Common myeloid progenitor, CD34-positive (primary cell): ENCODE measurements around the gene PCDHGA5.
A peak's percentile ranks its signal among the peaks of the same experiment; 100 is the strongest.

Experiments used
- CTCF ChIA-PET: fragments of 350-600 bp; sonication (Branson Sonifier 250); formaldehyde crosslinking; loops from one replicate; lab custom pipeline; 2021; ENCODE audit warnings: antibody characterized with exemption; lab: Charles Lee
- POLR2A ChIA-PET: fragments of 350-600 bp; sonication (Branson Sonifier 250); formaldehyde crosslinking; loops from one replicate; lab custom pipeline; 2021; ENCODE audit warnings: antibody characterized with exemption; lab: Charles Lee
- DNase-seq, 3 donors: peaks; one replicate each; pipeline versions ENCODE4 v3.0.0 to v3.0.0-alpha.2; 2013
- H3K27ac ChIP-seq, 2 experiments: 1 replicate in 1 of 2; 2 replicates in 1 of 2; pipeline ENCODE4 v1.7.0; 2013; ENCODE audit warnings: inconsistent platforms in 2 of 2, low read length in 2 of 2, mild to moderate bottlenecking in 2 of 2, low read depth in 1 of 2, moderate library complexity in 1 of 2; ENCODE audit not compliant: severe bottlenecking in 2 of 2, insufficient read depth in 1 of 2, poor library complexity in 1 of 2
- H3K27me3 ChIP-seq, 5 experiments: replicated peaks in 2 of 5; 1 replicate in 3 of 5; 2 replicates in 2 of 5; pipeline versions ENCODE4 v1.6.1 to v1.7.0; 2013; ENCODE audit warnings: low read length in 4 of 5, mild to moderate bottlenecking in 2 of 5, moderate library complexity in 2 of 5, inconsistent platforms in 1 of 5; ENCODE audit not compliant: insufficient read depth in 5 of 5, control insufficient read depth in 4 of 5
- H3K36me3 ChIP-seq, 4 experiments: 1 replicate in 2 of 4; 2 replicates in 2 of 4; pipeline versions ENCODE4 v1.6.1 to v1.7.0; 2013; ENCODE audit warnings: low read length in 3 of 4, control low read depth in 1 of 4, mild to moderate bottlenecking in 1 of 4; ENCODE audit not compliant: control insufficient read depth in 4 of 4, insufficient read depth in 4 of 4
- H3K4me1 ChIP-seq, 4 experiments: 1 replicate in 3 of 4; 2 replicates in 1 of 4; pipeline versions ENCODE4 v1.6.1 to v1.7.1; 2013; ENCODE audit warnings: low read length in 3 of 4, mild to moderate bottlenecking in 3 of 4, control low read depth in 1 of 4, inconsistent platforms in 1 of 4, moderate library complexity in 1 of 4; ENCODE audit not compliant: control insufficient read depth in 4 of 4, insufficient read depth in 4 of 4; ENCODE audit errors: control extremely low read depth in 1 of 4
- H3K4me3 ChIP-seq, 7 experiments: 1 replicate in 4 of 7; 2 replicates in 3 of 7; pipeline versions ENCODE4 v1.5.1 to v1.7.0; 2013; ENCODE audit warnings: mild to moderate bottlenecking in 7 of 7, low read length in 6 of 7, moderate library complexity in 6 of 7, inconsistent platforms in 2 of 7, low read depth in 2 of 7, control low read depth in 1 of 7; ENCODE audit not compliant: insufficient read depth in 4 of 7, control insufficient read depth in 1 of 7; ENCODE audit errors: extremely low read depth in 1 of 7
- H3K9me3 ChIP-seq, 5 experiments: 1 replicate in 4 of 5; 2 replicates in 1 of 5; pipeline versions ENCODE4 v1.6.1 to v1.7.1; 2013; ENCODE audit warnings: low read length in 4 of 5, mild to moderate bottlenecking in 2 of 5, inconsistent platforms in 1 of 5, low read depth in 1 of 5, moderate library complexity in 1 of 5; ENCODE audit not compliant: control insufficient read depth in 4 of 5, insufficient read depth in 2 of 5; ENCODE audit errors: control extremely low read depth in 1 of 5
- WGBS: methylation state at CpG from one replicate; pipeline ENCODE4 v1.1.5; 2013; ENCODE audit not compliant: insufficient coverage; 5-methylcytosine and 5-hydroxymethylcytosine counted together

Gene PCDHGA5

GRCh38 chr5:141351591-141351990 is 12.4 kb upstream of the PCDHGA5 start:
- CTCF ChIA-PET: interaction anchor here (1.8 kb wide), 1 partner anchor 206 kb away, joined by 7 read pairs; no protein-coding TSS in a partner anchor

DNA sequence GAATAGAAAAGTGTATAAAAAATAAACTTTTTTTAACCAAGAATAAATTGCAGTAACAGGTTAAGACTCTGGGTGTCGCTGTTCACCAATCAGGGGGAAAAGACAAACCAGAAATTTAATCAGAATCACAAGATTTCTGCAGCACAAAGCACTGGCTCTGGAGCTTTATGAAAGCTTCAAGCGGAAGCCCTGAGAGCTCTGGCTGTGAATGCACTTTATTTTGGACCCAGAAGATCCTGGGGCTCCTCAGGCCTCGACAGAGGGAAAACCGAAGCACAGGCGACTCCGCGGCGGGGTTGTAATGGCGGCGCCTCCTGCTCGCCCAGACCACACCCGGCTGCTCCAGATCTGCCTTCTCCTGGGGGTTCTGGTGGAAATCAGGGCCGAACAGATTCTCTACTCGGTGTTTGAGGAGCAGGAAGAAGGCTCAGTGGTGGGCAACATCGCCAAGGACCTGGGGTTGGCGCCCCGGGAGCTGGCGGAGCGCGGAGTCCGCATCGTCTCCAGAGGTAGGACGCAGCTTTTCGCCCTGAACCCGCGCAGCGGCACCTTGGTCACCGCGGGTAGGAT is 9.0 kb upstream of the PCDHGA5 start, which contains the start of gene PCDHGA4:
Gene PCDHGA4, plus strand, starts transcription at position 122 of the 570 bp plus-strand sequence. Its CDS starts 87 bp downstream, at position 209.
- peak in 2 of 3 donors; percentile 28 to 35 for DNase-seq
- POLR2A ChIA-PET: no interaction called here
- WGBS: 18% methylated on average over 29 of the region's 29 CpGs
- Histone ChIP-seq H3K4me1 (peaks cover 0 to 3% (median 0%) of the 10 kb centered on the region in 4 experiments), H3K9me3 (peaks cover 11 to 74% (median 51%) of the 10 kb centered on the region in 5 experiments), H3K4me3 (peak within 1 kb of the TSS in 3 of 7 experiments; percentile 23 to 62 (median 39)), H3K27me3 (peaks cover 20 to 77% (median 44%) of the 10 kb centered on the region in 5 experiments), H3K36me3 (peaks cover 0 to 6% (median 0%) of the 10 kb centered on the region in 4 experiments), H3K27ac (no peak within 1 kb of the TSS)
- CTCF ChIA-PET: interaction anchor here (0.8 to 1.9 kb wide), 2 partner anchors 12 to 15 kb away, joined by 3 to 7 read pairs; partner anchors contain the start of gene PCDHGB3

More at GRCh38 chr5:141351591-141351990, 12.4 kb upstream of the PCDHGA5 start:
- H3K27ac ChIP-seq: no peak overlapping the region
- POLR2A ChIA-PET: no interaction called here
- 30% methylated on average over 17 of the region's 36 CpGs for WGBS
- no peak overlapping the region for H3K4me3 ChIP-seq
- no peak for DNase-seq
- peaks cover 20 to 82% (median 34%) of the 10 kb centered on the region in 5 experiments for H3K27me3 ChIP-seq
- peaks cover 0 to 3% (median 0%) of the 10 kb centered on the region in 4 experiments for H3K4me1 ChIP-seq
- H3K36me3 ChIP-seq: peaks cover 0 to 6% (median 0%) of the 10 kb centered on the region in 4 experiments
- peaks cover 14 to 73% (median 48%) of the 10 kb centered on the region in 5 experiments for H3K9me3 ChIP-seq

DNA sequence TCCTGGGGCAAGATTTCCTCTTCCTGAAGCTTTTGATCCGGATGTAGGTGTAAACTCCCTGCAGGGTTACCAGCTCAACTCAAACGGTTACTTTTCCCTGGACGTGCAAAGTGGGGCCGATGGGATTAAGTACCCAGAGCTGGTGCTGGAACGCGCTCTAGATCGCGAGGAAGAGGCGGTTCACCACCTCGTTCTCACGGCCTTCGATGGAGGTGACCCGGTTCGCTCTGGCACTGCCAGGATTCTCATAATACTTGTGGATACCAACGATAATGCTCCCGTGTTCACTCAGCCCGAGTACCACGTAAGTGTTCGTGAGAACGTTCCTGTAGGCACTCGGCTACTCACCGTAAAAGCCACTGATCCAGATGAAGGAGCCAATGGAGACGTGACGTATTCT is 8.3 kb upstream of the PCDHGA5 start:
- H3K27me3 ChIP-seq: peaks cover 17 to 77% (median 39%) of the 10 kb centered on the region in 5 experiments
- ChIA-PET POLR2A (no interaction called here), CTCF (interaction anchor here (0.8 to 1.9 kb wide), 2 partner anchors 13 to 14 kb away, joined by 3 to 7 read pairs; partner anchors contain the start of gene PCDHGB3)
- no peak for DNase-seq
- peaks cover 6 to 74% (median 50%) of the 10 kb centered on the region in 5 experiments for H3K9me3 ChIP-seq
- no peak overlapping the region for H3K27ac ChIP-seq
- H3K4me3 ChIP-seq: no peak overlapping the region
- H3K4me1 ChIP-seq: peaks cover 0 to 3% (median 0%) of the 10 kb centered on the region in 4 experiments
- 41% methylated on average over 24 of the region's 24 CpGs for WGBS
- peaks cover 0 to 6% (median 0%) of the 10 kb centered on the region in 4 experiments for H3K36me3 ChIP-seq

- no peak overlapping the region for H3K27ac ChIP-seq
- H3K9me3 ChIP-seq: peaks cover 6 to 74% (median 50%) of the 10 kb centered on the region in 5 experiments
- H3K4me1 ChIP-seq: peaks cover 0 to 3% (median 0%) of the 10 kb centered on the region in 4 experiments
- no peak for DNase-seq
- H3K27me3 ChIP-seq: peaks cover 16 to 77% (median 36%) of the 10 kb centered on the region in 5 experiments
- 75% methylated on average over 4 of the region's 5 CpGs for WGBS
- H3K36me3 ChIP-seq: peaks cover 0 to 6% (median 0%) of the 10 kb centered on the region in 4 experiments
- CTCF ChIA-PET: interaction anchor here (1.9 kb wide), 1 partner anchor 14 kb away, joined by 7 read pairs; the partner anchor contains the start of gene PCDHGB3
- POLR2A ChIA-PET: no interaction called here
- no peak overlapping the region for H3K4me3 ChIP-seq
Measured at GRCh38 chr5:141356133-141356532, 7.8 kb upstream of the PCDHGA5 start.

- Histone ChIP-seq H3K4me3 (no peak overlapping the region), H3K36me3 (peaks cover 0 to 3% (median 0%) of the 10 kb centered on the region in 4 experiments), H3K4me1 (peaks cover 0 to 3% (median 0%) of the 10 kb centered on the region in 4 experiments), H3K9me3 (peaks cover 6 to 74% (median 50%) of the 10 kb centered on the region in 5 experiments), H3K27ac (no peak overlapping the region), H3K27me3 (peaks cover 15 to 78% (median 40%) of the 10 kb centered on the region in 5 experiments)
- CTCF ChIA-PET: interaction anchor here (1.4 to 1.6 kb wide), 2 partner anchors 13 to 207 kb away, joined by 3 to 5 read pairs; partner anchors contain the start of gene PCDHGB3
- POLR2A ChIA-PET: no interaction called here
- DNase-seq: no peak
- 45% methylated on average over 19 of the region's 19 CpGs for WGBS
Measured at GRCh38 chr5:141356950-141357349, 7.0 kb upstream of the PCDHGA5 start.

GRCh38 chr5:141359790-141360426 is 4.1 kb upstream of the PCDHGA5 start, which contains the start of gene PCDHGB2:
Gene PCDHGB2 (plus strand): TSS chr5:141359994. CDS start chr5:141360136, 142 bp downstream.
- DNase-seq: peak; percentile 57 to 77 (median 66)
- Histone ChIP-seq H3K27me3 (peaks cover 11 to 84% (median 47%) of the 10 kb centered on the region in 5 experiments), H3K36me3 (peaks cover 0 to 11% (median 0%) of the 10 kb centered on the region in 4 experiments), H3K9me3 (peaks cover 9 to 77% (median 63%) of the 10 kb centered on the region in 5 experiments), H3K27ac (no peak within 1 kb of the TSS), H3K4me3 (peak within 1 kb of the TSS; percentile 24 to 78 (median 45)), H3K4me1 (peaks cover 0 to 3% (median 0%) of the 10 kb centered on the region in 4 experiments)
- WGBS: 12% methylated on average over 19 of the region's 24 CpGs
- POLR2A ChIA-PET: no interaction called here
- CTCF ChIA-PET: interaction anchor here (1.2 to 1.5 kb wide), 4 partner anchors 12 to 153 kb away, joined by 3 read pairs; no protein-coding TSS in a partner anchor
